HUES48 (cell line): Measurements from ENCODE around the gene SECISBP2.
"Not testable (repeated sequence)": the region's sequence is repeated elsewhere in the genome, so short reads cannot be mapped to it uniquely, and the experiment has no call there.

Source experiments
- H3K27ac ChIP-seq: one replicate; pipeline ENCODE4 v1.7.0; 2013; ENCODE audit warnings: low read depth, low read length, inconsistent platforms
- H3K27me3 ChIP-seq: 2 replicates; pipeline ENCODE4 v1.6.1; 2013; ENCODE audit warnings: mild to moderate bottlenecking, low read length; ENCODE audit not compliant: control insufficient read depth, insufficient read depth
- H3K36me3 ChIP-seq: 2 replicates; pipeline ENCODE4 v1.6.1; 2013; ENCODE audit warnings: low read length; ENCODE audit not compliant: control insufficient read depth, insufficient read depth
- H3K4me1 ChIP-seq: 2 replicates; pipeline ENCODE4 v1.6.1; 2013; ENCODE audit warnings: mild to moderate bottlenecking, low read length; ENCODE audit not compliant: control insufficient read depth, insufficient read depth
- H3K4me3 ChIP-seq: 2 replicates; pipeline ENCODE4 v1.5.1; 2013; ENCODE audit warnings: mild to moderate bottlenecking, low read depth, low read length
- H3K9ac ChIP-seq: 2 replicates; pipeline ENCODE4 v1.6.1; 2013; ENCODE audit warnings: mild to moderate bottlenecking, low read depth, low read length, moderate library complexity
- H3K9me3 ChIP-seq: 2 replicates; pipeline ENCODE4 v1.6.1; 2013; ENCODE audit warnings: low read length; ENCODE audit not compliant: control insufficient read depth, insufficient read depth

The SECISBP2 gene

GRCh38 chr9:89328064-89328463, 9.8 kb downstream of the SECISBP2 start:
- Histone ChIP-seq H3K9me3 (no peaks in the 10 kb centered on the region), H3K4me3 (no peak overlapping the region), H3K27me3 (no peaks in the 10 kb centered on the region), H3K27ac (no peak overlapping the region), H3K36me3 (peaks cover 82% of the 10 kb centered on the region), H3K9ac (no peak overlapping the region), H3K4me1 (no peaks in the 10 kb centered on the region)

- peaks cover 96% of the 10 kb centered on the region for H3K36me3 ChIP-seq
- H3K9ac ChIP-seq = no peak overlapping the region
- H3K9me3 ChIP-seq = no peaks in the 10 kb centered on the region
- H3K4me3 ChIP-seq = no peak overlapping the region
- H3K27me3 ChIP-seq = no peaks in the 10 kb centered on the region
- no peak overlapping the region for H3K27ac ChIP-seq
- no peaks in the 10 kb centered on the region for H3K4me1 ChIP-seq
Measured at GRCh38 chr9:89329917-89330316, 11.6 kb downstream of the SECISBP2 start.

GRCh38 chr9:89330513-89330912, 12.2 kb downstream of the SECISBP2 start:
- H3K27me3 ChIP-seq = no peaks in the 10 kb centered on the region
- H3K4me1 ChIP-seq = no peaks in the 10 kb centered on the region
- no peaks in the 10 kb centered on the region for H3K9me3 ChIP-seq
- no peak overlapping the region for H3K27ac ChIP-seq
- peaks cover 99% of the 10 kb centered on the region for H3K36me3 ChIP-seq
- no peak overlapping the region for H3K4me3 ChIP-seq
- H3K9ac ChIP-seq = no peak overlapping the region

GRCh38 chr9:89339807-89340206, 21.5 kb downstream of the SECISBP2 start:
- H3K27me3 ChIP-seq = no peaks in the 10 kb centered on the region
- no peak overlapping the region for H3K4me3 ChIP-seq
- H3K4me1 ChIP-seq = no peaks in the 10 kb centered on the region
- no peak overlapping the region for H3K9ac ChIP-seq
- no peaks in the 10 kb centered on the region for H3K9me3 ChIP-seq
- no peak overlapping the region for H3K27ac ChIP-seq
- peaks cover 97% of the 10 kb centered on the region for H3K36me3 ChIP-seq

GRCh38 chr9:89340332-89340731, 22.0 kb downstream of the SECISBP2 start:
- no peak overlapping the region for H3K4me3 ChIP-seq
- no peaks in the 10 kb centered on the region for H3K9me3 ChIP-seq
- H3K4me1 ChIP-seq = no peaks in the 10 kb centered on the region
- no peak overlapping the region for H3K27ac ChIP-seq
- H3K9ac ChIP-seq = no peak overlapping the region
- no peaks in the 10 kb centered on the region for H3K27me3 ChIP-seq
- H3K36me3 ChIP-seq = peaks cover 97% of the 10 kb centered on the region

- Histone ChIP-seq H3K4me3 (no peak overlapping the region), H3K9ac (no peak overlapping the region), H3K27me3 (no peaks in the 10 kb centered on the region), H3K27ac (no peak overlapping the region), H3K4me1 (no peaks in the 10 kb centered on the region), H3K9me3 (no peaks in the 10 kb centered on the region), H3K36me3 (peaks cover 99% of the 10 kb centered on the region)
Measured at GRCh38 chr9:89342213-89342612, 23.9 kb downstream of the SECISBP2 start.

- Histone ChIP-seq H3K4me3 (no peak overlapping the region), H3K36me3 (peaks cover 98% of the 10 kb centered on the region)
Measured at GRCh38 chr9:89342948-89343347, 24.6 kb downstream of the SECISBP2 start.

GRCh38 chr9:89343812-89344211, 25.5 kb downstream of the SECISBP2 start:
- not testable (repeated sequence) for H3K9me3 ChIP-seq, H3K4me3 ChIP-seq, H3K4me1 ChIP-seq, H3K27ac ChIP-seq, H3K27me3 ChIP-seq, H3K9ac ChIP-seq
- peaks cover 98% of the 10 kb centered on the region for H3K36me3 ChIP-seq

More at GRCh38 chr9:89342948-89343347, 24.6 kb downstream of the SECISBP2 start:
- H3K9ac ChIP-seq = no peak overlapping the region
- no peaks in the 10 kb centered on the region for H3K27me3 ChIP-seq
- H3K27ac ChIP-seq = no peak overlapping the region
- H3K9me3 ChIP-seq = no peaks in the 10 kb centered on the region
- no peaks in the 10 kb centered on the region for H3K4me1 ChIP-seq

- H3K4me3 ChIP-seq = no peak overlapping the region
- H3K9me3 ChIP-seq = no peaks in the 10 kb centered on the region
- no peaks in the 10 kb centered on the region for H3K27me3 ChIP-seq
- H3K36me3 ChIP-seq = peaks cover 98% of the 10 kb centered on the region
- H3K27ac ChIP-seq = no peak overlapping the region
- H3K9ac ChIP-seq = no peak overlapping the region
- H3K4me1 ChIP-seq = no peaks in the 10 kb centered on the region
Measured at GRCh38 chr9:89345476-89345875, 27.2 kb downstream of the SECISBP2 start.

- H3K27me3 ChIP-seq = no peaks in the 10 kb centered on the region
- H3K9me3 ChIP-seq = no peaks in the 10 kb centered on the region
- H3K4me1 ChIP-seq = no peaks in the 10 kb centered on the region
- peaks cover 98% of the 10 kb centered on the region for H3K36me3 ChIP-seq
- H3K27ac ChIP-seq = no peak overlapping the region
- no peak overlapping the region for H3K9ac ChIP-seq
- no peak overlapping the region for H3K4me3 ChIP-seq
Measured at GRCh38 chr9:89346696-89347095, 28.4 kb downstream of the SECISBP2 start.

- no peak overlapping the region for H3K9ac ChIP-seq
- H3K9me3 ChIP-seq = no peaks in the 10 kb centered on the region
- peaks cover 98% of the 10 kb centered on the region for H3K36me3 ChIP-seq
- H3K27me3 ChIP-seq = no peaks in the 10 kb centered on the region
- no peak overlapping the region for H3K4me3 ChIP-seq
- H3K27ac ChIP-seq = no peak overlapping the region
- H3K4me1 ChIP-seq = no peaks in the 10 kb centered on the region
Measured at GRCh38 chr9:89347651-89348050, 29.4 kb downstream of the SECISBP2 start.

GRCh38 chr9:89349607-89350006, 31.3 kb downstream of the SECISBP2 start:
- Histone ChIP-seq H3K9ac (no peak overlapping the region), H3K9me3 (no peaks in the 10 kb centered on the region), H3K36me3 (peaks cover 99% of the 10 kb centered on the region), H3K27me3 (no peaks in the 10 kb centered on the region), H3K27ac (no peak overlapping the region), H3K4me3 (no peak overlapping the region), H3K4me1 (no peaks in the 10 kb centered on the region)
